ENCODE results near the gene STXBP1. TPM values are rescaled to one million over a fixed set of nuclear protein-coding genes. Genes with fewer than 3 reads are reported as not detected.

Gene STXBP1
- total and polyA plus RNA-seq, 2 of the 4 experiments (the other 2 are of a cell fraction) = 15.8 to 22.6 TPM

- H3K9ac ChIP-seq (ENCODE audit: low read depth, low read length) = no peak overlapping the region
- 83% methylated on average over 2 of the region's 3 CpGs; no CpG with 5 or more reads in 1 of the 2 experiments for WGBS, 2 experiments (ENCODE audit: extremely low coverage in 2 of 2, insufficient read length in 1 of 2)
- H3K4me3 ChIP-seq (ENCODE audit: insufficient read depth, low read depth, low read length) = no peak overlapping the region
- peak overlapping the region; percentile 97 for H2BK5ac ChIP-seq (ENCODE audit: low read depth, low read length, poor library complexity, severe bottlenecking)
- no TSS peak for BruUV-seq (replicated peaks)
- H3K23ac ChIP-seq (ENCODE audit: low read depth, low read length) = peak overlapping the region; percentile 86
- peak overlapping the region; percentile 84 for H3K4ac ChIP-seq (ENCODE audit: low read depth, low read length)
- CTCF ChIA-PET = no interaction called here
- peak overlapping the region; percentile 76 for H2BK120ac ChIP-seq (ENCODE audit: low read depth, low read length)
- peak overlapping the region; percentile 34 for H3K18ac ChIP-seq (ENCODE audit: low read depth, low read length)
- dilution Hi-C loops (cut with HindIII; ENCODE audit: low sequenced_read_pairs, unreplicated experiment) (no loop called here), intact Hi-C loops (cut with micrococcal nuclease) (no loop called here), in situ Hi-C loops (cut with MboI; ENCODE audit: low sequenced_read_pairs) (loop anchor here (5.0 kb wide), 1 partner anchor 48 kb away; no protein-coding TSS in a partner anchor)
- peak overlapping the region; percentile 94 for H2AK5ac ChIP-seq (ENCODE audit: low read depth, low read length)
- POLR2A ChIA-PET (ENCODE audit: unreplicated experiment) = interaction anchor here (0.6 to 1.0 kb wide), 2 partner anchors 9 to 25 kb away, joined by 3 read pairs; no protein-coding TSS in a partner anchor
- ATAC-seq (ENCODE audit: low read depth) (no peak), DNase-seq (no peak)
- H2BK15ac ChIP-seq (ENCODE audit: low read depth, low read length) = peak overlapping the region; percentile 77; the same call in 2 of the 3 replicates
- H3K4me1 ChIP-seq (ENCODE audit: control insufficient read depth, insufficient read depth, low read length) = peaks cover 50% of the 10 kb centered on the region
- H3K36me3 ChIP-seq (ENCODE audit: control insufficient read depth, insufficient read depth, low read length) = peaks cover 6% of the 10 kb centered on the region
- H4K8ac ChIP-seq (ENCODE audit: low read depth in 2 of 2, low read length in 2 of 2) = peak overlapping the region; percentile 53 to 84; a peak in 3 of 4 replicates
- peak overlapping the region; percentile 59 for H2AFZ ChIP-seq (replicated peaks; ENCODE audit: low read length, poor library complexity)
- H3K79me1 ChIP-seq (ENCODE audit: low read depth in 1 of 2, low read length in 2 of 2) = peaks cover 12 to 57% of the 10 kb centered on the region in 2 experiments; a peak in 3 of 4 replicates
- no peak overlapping the region for H3K56ac ChIP-seq (ENCODE audit: extremely low read depth, insufficient read depth, low read length)
- peaks cover 36% of the 10 kb centered on the region for H3K9me1 ChIP-seq (ENCODE audit: insufficient read depth, low read length)
- H4K20me1 ChIP-seq (ENCODE audit: insufficient read depth, low read length) = peaks cover 20% of the 10 kb centered on the region
- peak overlapping the region; percentile 92 for H2AK9ac ChIP-seq (replicated peaks; ENCODE audit: low read depth, low read length, poor library complexity)
- H3K9me3 ChIP-seq (ENCODE audit: control insufficient read depth, insufficient read depth, low read length) = no peaks in the 10 kb centered on the region
- H3K27me3 ChIP-seq (ENCODE audit: control insufficient read depth, insufficient read depth, low read length) = no peaks in the 10 kb centered on the region
- peak overlapping the region; percentile 93 for H4K91ac ChIP-seq (ENCODE audit: insufficient read depth, low read depth, low read length)
- no peak overlapping the region for H3K4me2 ChIP-seq (ENCODE audit: low read depth, low read length)
- H2BK20ac ChIP-seq (ENCODE audit: low read depth, low read length) = peak overlapping the region; percentile 85
- H3K27ac ChIP-seq (ENCODE audit: insufficient read depth, low read length) = peak overlapping the region; percentile 100
- TF ChIP-seq, protein P1, sequence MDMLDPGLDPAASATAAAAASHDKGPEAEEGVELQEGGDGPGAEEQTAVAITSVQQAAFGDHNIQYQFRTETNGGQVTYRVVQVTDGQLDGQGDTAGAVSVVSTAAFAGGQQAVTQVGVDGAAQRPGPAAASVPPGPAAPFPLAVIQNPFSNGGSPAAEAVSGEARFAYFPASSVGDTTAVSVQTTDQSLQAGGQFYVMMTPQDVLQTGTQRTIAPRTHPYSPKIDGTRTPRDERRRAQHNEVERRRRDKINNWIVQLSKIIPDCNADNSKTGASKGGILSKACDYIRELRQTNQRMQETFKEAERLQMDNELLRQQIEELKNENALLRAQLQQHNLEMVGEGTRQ (IDR thresholded peaks at IDR 0.05; ENCODE audit: low read depth, low read length) = no peak
- TF ChIP-seq, protein P2, sequence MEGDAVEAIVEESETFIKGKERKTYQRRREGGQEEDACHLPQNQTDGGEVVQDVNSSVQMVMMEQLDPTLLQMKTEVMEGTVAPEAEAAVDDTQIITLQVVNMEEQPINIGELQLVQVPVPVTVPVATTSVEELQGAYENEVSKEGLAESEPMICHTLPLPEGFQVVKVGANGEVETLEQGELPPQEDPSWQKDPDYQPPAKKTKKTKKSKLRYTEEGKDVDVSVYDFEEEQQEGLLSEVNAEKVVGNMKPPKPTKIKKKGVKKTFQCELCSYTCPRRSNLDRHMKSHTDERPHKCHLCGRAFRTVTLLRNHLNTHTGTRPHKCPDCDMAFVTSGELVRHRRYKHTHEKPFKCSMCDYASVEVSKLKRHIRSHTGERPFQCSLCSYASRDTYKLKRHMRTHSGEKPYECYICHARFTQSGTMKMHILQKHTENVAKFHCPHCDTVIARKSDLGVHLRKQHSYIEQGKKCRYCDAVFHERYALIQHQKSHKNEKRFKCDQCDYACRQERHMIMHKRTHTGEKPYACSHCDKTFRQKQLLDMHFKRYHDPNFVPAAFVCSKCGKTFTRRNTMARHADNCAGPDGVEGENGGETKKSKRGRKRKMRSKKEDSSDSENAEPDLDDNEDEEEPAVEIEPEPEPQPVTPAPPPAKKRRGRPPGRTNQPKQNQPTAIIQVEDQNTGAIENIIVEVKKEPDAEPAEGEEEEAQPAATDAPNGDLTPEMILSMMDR (conservative IDR thresholded peaks at IDR 0.05; ENCODE audit: low read depth, low read length) = no peak
- TF ChIP-seq MAZ (IDR thresholded peaks at IDR 0.05; ENCODE audit: borderline replicate concordance, low read depth, low read length) (no peak), MXI1 (IDR thresholded peaks at IDR 0.05; ENCODE audit: borderline replicate concordance, low read depth, low read length) (no peak)
- TF ChIP-seq, protein P3, sequence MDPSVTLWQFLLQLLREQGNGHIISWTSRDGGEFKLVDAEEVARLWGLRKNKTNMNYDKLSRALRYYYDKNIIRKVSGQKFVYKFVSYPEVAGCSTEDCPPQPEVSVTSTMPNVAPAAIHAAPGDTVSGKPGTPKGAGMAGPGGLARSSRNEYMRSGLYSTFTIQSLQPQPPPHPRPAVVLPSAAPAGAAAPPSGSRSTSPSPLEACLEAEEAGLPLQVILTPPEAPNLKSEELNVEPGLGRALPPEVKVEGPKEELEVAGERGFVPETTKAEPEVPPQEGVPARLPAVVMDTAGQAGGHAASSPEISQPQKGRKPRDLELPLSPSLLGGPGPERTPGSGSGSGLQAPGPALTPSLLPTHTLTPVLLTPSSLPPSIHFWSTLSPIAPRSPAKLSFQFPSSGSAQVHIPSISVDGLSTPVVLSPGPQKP (IDR thresholded peaks at IDR 0.05; ENCODE audit: borderline replicate concordance, low read depth, low read length) = no peak
- H3K14ac ChIP-seq (replicated peaks; ENCODE audit: low read depth, low read length) = peak overlapping the region; percentile 66
- H4K5ac ChIP-seq (ENCODE audit: low read depth, low read length) = peak overlapping the region; percentile 74
Observed at GRCh38 chr9:127570533-127571111, 41.5 kb upstream of the STXBP1 start.
